Measurements from ENCODE around the gene MAPT.

GRCh38 chr17:45857977-45858708 is 36.2 kb upstream of the MAPT start:
- TF ChIP-seq CTCF (IDR thresholded peaks at IDR 0.05) (no peak), POLR2A (IDR thresholded peaks at IDR 0.05; ENCODE audit: low read depth) (no peak)
